Coronary artery (tissue), 2 donors: ENCODE results near the gene LMF1.

Experiments used
- DNase-seq: peaks from one replicate; pipeline ENCODE4 v3.0.0-alpha.2; 2017; ENCODE audit warnings: low spot score
- H3K27ac ChIP-seq, 2 donors: fragments of 200-600 bp; sonication (generic); one replicate each; pipeline ENCODE4 v1.5.1; 2016 to 2019
- H3K4me3 ChIP-seq: fragments of 200-600 bp; sonication (generic); 2 replicates; pipeline ENCODE4 v1.5.1; 2016; ENCODE audit warnings: mild to moderate bottlenecking, moderate library complexity
- CTCF ChIP-seq: fragments of 200-600 bp; sonication (generic); IDR thresholded peaks from one replicate; pipeline ENCODE4 v1.5.1; 2019; ENCODE audit warnings: antibody characterized with exemption

Gene LMF1

GRCh38 chr16:912322-912683 is 58.5 kb downstream of the LMF1 start:
- TF ChIP-seq CTCF = no peak
- no peak overlapping the region for H3K4me3 ChIP-seq
- no peak overlapping the region for H3K27ac ChIP-seq
- no peak for DNase-seq

DNA sequence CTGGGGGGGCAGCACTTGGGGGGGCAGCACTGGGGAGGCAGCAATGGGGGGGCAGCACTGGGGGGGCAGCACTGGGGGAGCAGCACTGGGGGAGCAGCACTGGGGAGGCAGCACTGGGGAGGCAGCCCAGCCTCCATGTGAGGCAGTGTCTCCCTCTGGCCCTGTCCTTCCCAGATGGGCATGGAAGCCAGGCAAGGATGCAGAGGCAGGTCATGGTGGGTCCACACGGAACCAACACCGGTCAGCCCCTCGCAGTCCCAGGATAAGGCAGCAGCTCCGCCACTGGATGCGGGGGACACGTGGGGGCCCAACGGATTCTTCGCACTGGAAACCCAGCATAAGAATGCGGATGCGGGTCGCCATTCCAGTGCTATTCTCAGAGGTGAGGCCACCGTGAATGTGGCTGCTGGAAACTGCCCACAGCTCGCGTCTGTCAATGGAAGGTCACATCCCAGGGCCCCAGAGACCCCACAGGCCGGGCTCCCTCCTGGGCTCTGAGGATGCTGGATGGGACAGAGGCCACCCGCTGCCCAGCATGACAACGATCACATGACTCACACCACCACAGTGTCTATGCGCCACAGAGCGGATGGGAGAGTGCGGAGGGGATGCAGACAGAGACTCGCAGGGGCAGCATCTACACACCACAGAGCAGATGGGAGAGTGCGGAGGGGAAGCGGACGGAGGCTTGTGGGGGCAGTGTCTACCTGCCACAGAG is 59.0 kb downstream of the LMF1 start:
- TF ChIP-seq CTCF = no peak
- Histone ChIP-seq H3K27ac (no peak overlapping the region), H3K4me3 (no peak overlapping the region)
- no peak for DNase-seq

DNA sequence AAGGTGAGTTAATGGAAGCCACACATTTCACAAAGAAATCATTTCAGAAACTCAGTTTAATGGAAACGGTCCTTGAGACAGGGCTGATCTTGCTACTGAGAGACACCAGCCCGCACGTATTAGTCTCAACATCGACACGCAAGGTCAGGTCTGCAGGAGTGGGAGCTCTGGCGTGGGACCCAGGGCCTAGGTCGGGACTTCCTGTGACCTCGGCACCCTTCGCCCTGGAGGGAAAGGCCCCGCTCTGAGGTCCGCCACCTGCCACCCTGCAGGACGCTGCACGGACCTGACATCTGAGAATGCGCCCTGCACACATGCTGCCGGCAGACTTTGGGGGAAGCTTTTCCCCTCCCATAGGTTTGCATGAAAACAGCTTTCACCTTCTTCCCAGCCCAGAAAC is 59.7 kb downstream of the LMF1 start:
- no peak for DNase-seq
- Histone ChIP-seq H3K27ac (no peak overlapping the region), H3K4me3 (no peak overlapping the region)
- no peak for TF ChIP-seq CTCF

GRCh38 chr16:910181-910580 is 60.6 kb downstream of the LMF1 start:
- DNase-seq = no peak
- no peak overlapping the region for H3K4me3 ChIP-seq
- TF ChIP-seq CTCF = no peak
- H3K27ac ChIP-seq = no peak overlapping the region

- no peak for TF ChIP-seq CTCF
- no peak for DNase-seq
- Histone ChIP-seq H3K4me3 (no peak overlapping the region), H3K27ac (no peak overlapping the region)
These were observed 61.3 kb downstream of the LMF1 start for GRCh38 chr16:909281-910000.

GRCh38 chr16:908526-909155 is 62.1 kb downstream of the LMF1 start:
- Histone ChIP-seq H3K27ac (no peak overlapping the region), H3K4me3 (no peak overlapping the region)
- TF ChIP-seq CTCF = no peak
- DNase-seq = no peak

GRCh38 chr16:907842-908241 is 62.9 kb downstream of the LMF1 start:
- Histone ChIP-seq H3K27ac (no peak overlapping the region), H3K4me3 (no peak overlapping the region)
- no peak for DNase-seq
- no peak for TF ChIP-seq CTCF
